SHP77 (cell line): ENCODE results near the gene LHX2.

Experiments
- DNase-seq, 2 experiments: peaks; one replicate each; lab custom pipeline; 2025; lab: John Stamatoyannopoulos, UW

LHX2 gene

GRCh38 chr9:124013309-124014210 lies 2.0 kb downstream of the LHX2 start:
- no peak for DNase-seq

GRCh38 chr9:124014211-124014955 lies 2.8 kb downstream of the LHX2 start:
- no peak for DNase-seq

GRCh38 chr9:124014956-124015660 lies 3.5 kb downstream of the LHX2 start:
- DNase-seq, result no peak

GRCh38 chr9:124015661-124016131 lies 4.1 kb downstream of the LHX2 start:
- DNase-seq, result no peak

GRCh38 chr9:124016175-124017050 lies 4.8 kb downstream of the LHX2 start:
- DNase-seq, result no peak

GRCh38 chr9:124017051-124017928 lies 5.7 kb downstream of the LHX2 start:
- DNase-seq, result no peak

GRCh38 chr9:124017929-124018729 lies 6.6 kb downstream of the LHX2 start:
- DNase-seq, result no peak

- DNase-seq, result no peak
Measured at GRCh38 chr9:124018730-124019697, 7.4 kb downstream of the LHX2 start.

- DNase-seq, result no peak
Measured at GRCh38 chr9:124019771-124020519, 8.4 kb downstream of the LHX2 start.

- DNase-seq, result no peak
Measured at GRCh38 chr9:124020520-124021384, 9.2 kb downstream of the LHX2 start.

- no peak for DNase-seq
Measured at GRCh38 chr9:124021385-124021769, 9.8 kb downstream of the LHX2 start.

GRCh38 chr9:124022201-124023121 lies 10.9 kb downstream of the LHX2 start:
- DNase-seq, result no peak

- no peak for DNase-seq
Measured at GRCh38 chr9:124024107-124024506, 12.5 kb downstream of the LHX2 start.

- no peak for DNase-seq
Measured at GRCh38 chr9:124029617-124030016, 18.0 kb downstream of the LHX2 start.

- DNase-seq, result no peak
Measured at GRCh38 chr9:124030969-124031451, 19.4 kb downstream of the LHX2 start.
